GM12874 (cell line): ENCODE data around the gene OR6C4.

Experiments used
- CTCF ChIP-seq: IDR thresholded peaks from 2 replicates; pipeline ENCODE4 v1.5.1; 2011; ENCODE audit warnings: low read depth, mild to moderate bottlenecking, control low read depth, low read length, moderate library complexity; ENCODE audit not compliant: insufficient read depth

Gene OR6C4

DNA sequence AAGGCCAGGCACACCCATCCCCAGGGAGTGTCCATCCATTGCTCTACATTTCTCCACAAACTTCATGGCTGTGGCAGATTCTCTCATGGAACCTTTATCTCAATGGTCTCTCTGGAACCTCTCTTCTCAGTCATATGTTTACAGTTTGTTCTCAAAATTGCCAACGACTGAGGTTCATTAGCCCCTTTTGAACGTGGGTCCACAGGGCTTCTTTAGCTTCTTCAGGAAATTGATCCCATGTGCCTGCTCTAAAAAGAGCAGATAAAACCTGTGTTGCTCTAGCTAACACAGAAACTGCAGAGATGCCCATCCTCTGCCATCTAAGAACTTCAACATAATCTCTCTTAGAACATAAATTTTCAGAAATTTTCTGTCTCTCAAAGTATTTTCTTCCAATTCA lies at the start of gene OR6C4:
Gene OR6C4 (plus strand): TSS at position 301 of the 400 bp plus-strand sequence. CDS start 1,625 bp downstream, outside the sequence.
- TF ChIP-seq CTCF: no peak

- no peak for TF ChIP-seq CTCF
Observed at GRCh38 chr12:55499810-55500252, 49.6 kb upstream of the OR6C4 start.

DNA sequence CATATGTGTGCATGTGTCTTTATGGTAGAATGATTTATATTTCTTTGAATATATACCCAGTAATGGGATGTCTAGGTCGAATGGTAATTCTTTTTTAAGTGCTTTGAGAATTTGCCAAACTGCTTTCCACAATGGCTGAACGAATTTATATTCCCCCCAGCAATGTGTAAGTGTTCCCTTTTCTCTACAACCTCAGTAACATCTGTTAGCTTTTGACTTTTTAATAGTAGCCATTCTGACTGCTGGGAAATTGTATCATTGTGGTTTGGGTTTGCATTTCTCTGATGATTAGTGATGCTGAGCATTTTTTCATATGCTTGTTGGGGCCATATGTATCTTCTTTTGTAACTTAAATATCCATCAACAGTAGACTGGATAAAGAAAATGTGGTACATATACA lies 47.8 kb upstream of the OR6C4 start:
- TF ChIP-seq CTCF: no peak

GRCh38 chr12:55515696-55516095 lies 33.7 kb upstream of the OR6C4 start:
- peak; percentile 28; the same call in 1 of the 2 replicates for TF ChIP-seq CTCF

DNA sequence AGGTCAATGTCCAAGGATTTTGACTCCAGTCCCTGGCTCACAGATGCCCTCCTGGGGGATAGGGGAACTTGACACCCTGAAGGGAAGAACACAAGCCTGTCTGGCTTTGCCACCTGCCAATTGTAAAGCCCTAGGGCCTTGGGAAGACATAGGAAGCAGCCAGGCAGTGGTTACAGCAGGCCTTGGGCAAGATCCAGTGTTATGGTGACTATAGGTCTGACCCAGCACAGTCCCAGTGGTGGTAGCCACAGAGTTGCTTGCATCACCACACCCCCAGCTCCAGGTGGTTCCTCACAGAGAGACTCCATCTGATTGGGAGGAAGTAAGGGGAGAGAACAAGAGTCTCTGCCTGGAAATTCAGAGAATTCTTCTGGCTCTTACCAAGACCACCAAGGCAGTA lies 33.0 kb upstream of the OR6C4 start:
- no peak for TF ChIP-seq CTCF

GRCh38 chr12:55548756-55549155 lies 646 bp upstream of the OR6C4 start:
- TF ChIP-seq CTCF: no peak

DNA sequence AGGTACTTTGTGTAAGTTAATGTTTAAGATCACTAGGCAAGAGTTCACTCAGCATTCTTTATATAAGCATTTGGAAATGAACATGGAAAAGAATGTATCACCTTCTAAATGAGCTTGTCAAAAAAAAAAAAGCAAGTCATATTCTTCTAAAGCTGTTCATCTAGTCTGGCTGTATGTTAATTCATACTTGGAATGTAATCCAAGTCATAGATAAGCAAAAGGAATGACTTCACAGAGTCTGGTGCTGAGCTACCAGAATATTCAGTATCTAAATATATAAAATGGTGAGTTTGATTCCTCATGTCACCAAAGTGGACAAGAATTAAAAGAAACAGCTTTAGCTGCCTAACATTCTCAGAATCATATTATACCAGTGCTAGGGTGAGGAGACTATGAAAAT lies 4.9 kb downstream of the OR6C4 start:
- no peak for TF ChIP-seq CTCF

GRCh38 chr12:55572168-55572567 lies 22.8 kb downstream of the OR6C4 start, which contains the start of gene OR2AP1:
Gene OR2AP1, plus strand, starts transcription at chr12:55572468. Its CDS starts 1,947 bp downstream, at chr12:55574415.
- no peak for TF ChIP-seq CTCF
